GM23338 (cell line): Measurements from ENCODE around the gene KIF18B.

Experiments used
- CREB1 ChIP-seq: fragments of 250-450 bp; sonication (Bioruptor Pico); IDR thresholded peaks from 2 replicates; pipeline ENCODE4 v1.5.0; 2020; ENCODE audit warnings: low read depth, mild to moderate bottlenecking, moderate library complexity
- EZH2 ChIP-seq: fragments of 200-600 bp; sonication (generic); IDR thresholded peaks from one replicate; pipeline ENCODE4 v1.8.0; 2017; ENCODE audit warnings: antibody characterized with exemption, mild to moderate bottlenecking, low read depth; ENCODE audit not compliant: unreplicated experiment
- EZH2phosphoT487 ChIP-seq: fragments of 200-600 bp; sonication (generic); IDR thresholded peaks from one replicate; pipeline ENCODE4 v1.8.1; 2018; ENCODE audit warnings: antibody characterized with exemption; ENCODE audit not compliant: unreplicated experiment
- JUNB ChIP-seq: IDR thresholded peaks from one replicate; pipeline ENCODE4 v1.6.1; 2016; ENCODE audit warnings: antibody characterized with exemption; ENCODE audit not compliant: unreplicated experiment
- NANOG ChIP-seq: IDR thresholded peaks from 2 replicates; pipeline ENCODE4 v1.6.1; 2016; ENCODE audit warnings: antibody characterized with exemption, borderline replicate concordance
- POLR2AphosphoS5 ChIP-seq: IDR thresholded peaks from 2 replicates; pipeline ENCODE4 v1.6.1; 2016; ENCODE audit warnings: antibody characterized with exemption, low read depth
- STAT1 ChIP-seq: IDR thresholded peaks from one replicate; pipeline ENCODE4 v1.6.1; 2016; ENCODE audit warnings: antibody characterized with exemption; ENCODE audit not compliant: unreplicated experiment
- ZNF114 ChIP-seq: fragments of 250-450 bp; sonication (Bioruptor Pico); IDR thresholded peaks from 2 replicates; pipeline ENCODE4 v1.5.0; 2020; ENCODE audit warnings: mild to moderate bottlenecking, moderate library complexity
- ZNF331 ChIP-seq: fragments of 250-450 bp; sonication (Bioruptor Pico); IDR thresholded peaks from 2 replicates; pipeline ENCODE4 v1.5.0; 2020; ENCODE audit warnings: low read depth, mild to moderate bottlenecking, moderate library complexity
- TF ChIP-seq, protein P1 (sequence below), 2 experiments: fragments of 200-600 bp in 1 of 2; sonication (generic) in 1 of 2; conservative IDR thresholded peaks; 2 replicates each; pipeline versions ENCODE4 v1.5.1 to v1.6.1; 2016 to 2017; ENCODE audit warnings: antibody characterized with exemption in 2 of 2, low read depth in 2 of 2, mild to moderate bottlenecking in 2 of 2, moderate library complexity in 1 of 2
- TF ChIP-seq, protein P2 (sequence below): IDR thresholded peaks from one replicate; pipeline ENCODE4 v1.6.1; 2018; ENCODE audit warnings: antibody characterized with exemption; ENCODE audit not compliant: unreplicated experiment
- TF ChIP-seq, protein P3 (sequence below): IDR thresholded peaks from 2 replicates; pipeline ENCODE4 v1.6.1; 2016; ENCODE audit warnings: antibody characterized with exemption
- TF ChIP-seq, protein P4 (sequence below): fragments of 250-450 bp; sonication (Bioruptor Pico); IDR thresholded peaks from 2 replicates; pipeline ENCODE4 v1.5.0; 2020; ENCODE audit warnings: mild to moderate bottlenecking, moderate library complexity

DNA sequence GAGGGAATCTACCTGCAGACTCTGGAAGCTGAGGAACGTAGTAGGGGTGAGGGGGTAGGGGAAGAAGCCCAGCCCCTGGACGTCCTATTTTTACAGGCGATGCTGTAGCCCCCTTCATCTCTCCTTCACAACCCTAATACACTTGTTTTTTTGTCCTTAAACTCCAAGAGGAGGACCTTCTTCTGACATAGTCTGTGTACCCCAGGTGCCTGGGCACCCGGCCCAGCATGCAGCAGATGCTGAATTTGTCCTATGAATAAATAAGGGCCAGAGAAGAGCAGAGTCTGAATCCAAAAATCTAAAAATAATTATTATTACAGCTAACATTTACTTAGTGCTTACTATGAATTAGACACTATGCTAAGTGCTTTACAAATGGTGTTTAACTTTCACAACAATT, 5.1 kb downstream of the KIF18B start:
- TF ChIP-seq EZH2phosphoT487 (no peak), POLR2AphosphoS5 (no peak), CREB1 (CRISPR knock-in tag) (no peak), STAT1 (no peak), EZH2 (no peak), JUNB (no peak), ZNF331 (CRISPR knock-in tag) (no peak), NANOG (no peak), ZNF114 (CRISPR knock-in tag) (no peak)
- TF ChIP-seq, protein P1, sequence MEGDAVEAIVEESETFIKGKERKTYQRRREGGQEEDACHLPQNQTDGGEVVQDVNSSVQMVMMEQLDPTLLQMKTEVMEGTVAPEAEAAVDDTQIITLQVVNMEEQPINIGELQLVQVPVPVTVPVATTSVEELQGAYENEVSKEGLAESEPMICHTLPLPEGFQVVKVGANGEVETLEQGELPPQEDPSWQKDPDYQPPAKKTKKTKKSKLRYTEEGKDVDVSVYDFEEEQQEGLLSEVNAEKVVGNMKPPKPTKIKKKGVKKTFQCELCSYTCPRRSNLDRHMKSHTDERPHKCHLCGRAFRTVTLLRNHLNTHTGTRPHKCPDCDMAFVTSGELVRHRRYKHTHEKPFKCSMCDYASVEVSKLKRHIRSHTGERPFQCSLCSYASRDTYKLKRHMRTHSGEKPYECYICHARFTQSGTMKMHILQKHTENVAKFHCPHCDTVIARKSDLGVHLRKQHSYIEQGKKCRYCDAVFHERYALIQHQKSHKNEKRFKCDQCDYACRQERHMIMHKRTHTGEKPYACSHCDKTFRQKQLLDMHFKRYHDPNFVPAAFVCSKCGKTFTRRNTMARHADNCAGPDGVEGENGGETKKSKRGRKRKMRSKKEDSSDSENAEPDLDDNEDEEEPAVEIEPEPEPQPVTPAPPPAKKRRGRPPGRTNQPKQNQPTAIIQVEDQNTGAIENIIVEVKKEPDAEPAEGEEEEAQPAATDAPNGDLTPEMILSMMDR (conservative IDR thresholded peaks at IDR 0.05; ENCODE audit: low read depth in 2 of 2) = no peak
- TF ChIP-seq, protein P2, sequence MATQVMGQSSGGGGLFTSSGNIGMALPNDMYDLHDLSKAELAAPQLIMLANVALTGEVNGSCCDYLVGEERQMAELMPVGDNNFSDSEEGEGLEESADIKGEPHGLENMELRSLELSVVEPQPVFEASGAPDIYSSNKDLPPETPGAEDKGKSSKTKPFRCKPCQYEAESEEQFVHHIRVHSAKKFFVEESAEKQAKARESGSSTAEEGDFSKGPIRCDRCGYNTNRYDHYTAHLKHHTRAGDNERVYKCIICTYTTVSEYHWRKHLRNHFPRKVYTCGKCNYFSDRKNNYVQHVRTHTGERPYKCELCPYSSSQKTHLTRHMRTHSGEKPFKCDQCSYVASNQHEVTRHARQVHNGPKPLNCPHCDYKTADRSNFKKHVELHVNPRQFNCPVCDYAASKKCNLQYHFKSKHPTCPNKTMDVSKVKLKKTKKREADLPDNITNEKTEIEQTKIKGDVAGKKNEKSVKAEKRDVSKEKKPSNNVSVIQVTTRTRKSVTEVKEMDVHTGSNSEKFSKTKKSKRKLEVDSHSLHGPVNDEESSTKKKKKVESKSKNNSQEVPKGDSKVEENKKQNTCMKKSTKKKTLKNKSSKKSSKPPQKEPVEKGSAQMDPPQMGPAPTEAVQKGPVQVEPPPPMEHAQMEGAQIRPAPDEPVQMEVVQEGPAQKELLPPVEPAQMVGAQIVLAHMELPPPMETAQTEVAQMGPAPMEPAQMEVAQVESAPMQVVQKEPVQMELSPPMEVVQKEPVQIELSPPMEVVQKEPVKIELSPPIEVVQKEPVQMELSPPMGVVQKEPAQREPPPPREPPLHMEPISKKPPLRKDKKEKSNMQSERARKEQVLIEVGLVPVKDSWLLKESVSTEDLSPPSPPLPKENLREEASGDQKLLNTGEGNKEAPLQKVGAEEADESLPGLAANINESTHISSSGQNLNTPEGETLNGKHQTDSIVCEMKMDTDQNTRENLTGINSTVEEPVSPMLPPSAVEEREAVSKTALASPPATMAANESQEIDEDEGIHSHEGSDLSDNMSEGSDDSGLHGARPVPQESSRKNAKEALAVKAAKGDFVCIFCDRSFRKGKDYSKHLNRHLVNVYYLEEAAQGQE = no peak
- TF ChIP-seq, protein P3, sequence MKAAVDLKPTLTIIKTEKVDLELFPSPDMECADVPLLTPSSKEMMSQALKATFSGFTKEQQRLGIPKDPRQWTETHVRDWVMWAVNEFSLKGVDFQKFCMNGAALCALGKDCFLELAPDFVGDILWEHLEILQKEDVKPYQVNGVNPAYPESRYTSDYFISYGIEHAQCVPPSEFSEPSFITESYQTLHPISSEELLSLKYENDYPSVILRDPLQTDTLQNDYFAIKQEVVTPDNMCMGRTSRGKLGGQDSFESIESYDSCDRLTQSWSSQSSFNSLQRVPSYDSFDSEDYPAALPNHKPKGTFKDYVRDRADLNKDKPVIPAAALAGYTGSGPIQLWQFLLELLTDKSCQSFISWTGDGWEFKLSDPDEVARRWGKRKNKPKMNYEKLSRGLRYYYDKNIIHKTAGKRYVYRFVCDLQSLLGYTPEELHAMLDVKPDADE = no peak
- TF ChIP-seq, protein P4, sequence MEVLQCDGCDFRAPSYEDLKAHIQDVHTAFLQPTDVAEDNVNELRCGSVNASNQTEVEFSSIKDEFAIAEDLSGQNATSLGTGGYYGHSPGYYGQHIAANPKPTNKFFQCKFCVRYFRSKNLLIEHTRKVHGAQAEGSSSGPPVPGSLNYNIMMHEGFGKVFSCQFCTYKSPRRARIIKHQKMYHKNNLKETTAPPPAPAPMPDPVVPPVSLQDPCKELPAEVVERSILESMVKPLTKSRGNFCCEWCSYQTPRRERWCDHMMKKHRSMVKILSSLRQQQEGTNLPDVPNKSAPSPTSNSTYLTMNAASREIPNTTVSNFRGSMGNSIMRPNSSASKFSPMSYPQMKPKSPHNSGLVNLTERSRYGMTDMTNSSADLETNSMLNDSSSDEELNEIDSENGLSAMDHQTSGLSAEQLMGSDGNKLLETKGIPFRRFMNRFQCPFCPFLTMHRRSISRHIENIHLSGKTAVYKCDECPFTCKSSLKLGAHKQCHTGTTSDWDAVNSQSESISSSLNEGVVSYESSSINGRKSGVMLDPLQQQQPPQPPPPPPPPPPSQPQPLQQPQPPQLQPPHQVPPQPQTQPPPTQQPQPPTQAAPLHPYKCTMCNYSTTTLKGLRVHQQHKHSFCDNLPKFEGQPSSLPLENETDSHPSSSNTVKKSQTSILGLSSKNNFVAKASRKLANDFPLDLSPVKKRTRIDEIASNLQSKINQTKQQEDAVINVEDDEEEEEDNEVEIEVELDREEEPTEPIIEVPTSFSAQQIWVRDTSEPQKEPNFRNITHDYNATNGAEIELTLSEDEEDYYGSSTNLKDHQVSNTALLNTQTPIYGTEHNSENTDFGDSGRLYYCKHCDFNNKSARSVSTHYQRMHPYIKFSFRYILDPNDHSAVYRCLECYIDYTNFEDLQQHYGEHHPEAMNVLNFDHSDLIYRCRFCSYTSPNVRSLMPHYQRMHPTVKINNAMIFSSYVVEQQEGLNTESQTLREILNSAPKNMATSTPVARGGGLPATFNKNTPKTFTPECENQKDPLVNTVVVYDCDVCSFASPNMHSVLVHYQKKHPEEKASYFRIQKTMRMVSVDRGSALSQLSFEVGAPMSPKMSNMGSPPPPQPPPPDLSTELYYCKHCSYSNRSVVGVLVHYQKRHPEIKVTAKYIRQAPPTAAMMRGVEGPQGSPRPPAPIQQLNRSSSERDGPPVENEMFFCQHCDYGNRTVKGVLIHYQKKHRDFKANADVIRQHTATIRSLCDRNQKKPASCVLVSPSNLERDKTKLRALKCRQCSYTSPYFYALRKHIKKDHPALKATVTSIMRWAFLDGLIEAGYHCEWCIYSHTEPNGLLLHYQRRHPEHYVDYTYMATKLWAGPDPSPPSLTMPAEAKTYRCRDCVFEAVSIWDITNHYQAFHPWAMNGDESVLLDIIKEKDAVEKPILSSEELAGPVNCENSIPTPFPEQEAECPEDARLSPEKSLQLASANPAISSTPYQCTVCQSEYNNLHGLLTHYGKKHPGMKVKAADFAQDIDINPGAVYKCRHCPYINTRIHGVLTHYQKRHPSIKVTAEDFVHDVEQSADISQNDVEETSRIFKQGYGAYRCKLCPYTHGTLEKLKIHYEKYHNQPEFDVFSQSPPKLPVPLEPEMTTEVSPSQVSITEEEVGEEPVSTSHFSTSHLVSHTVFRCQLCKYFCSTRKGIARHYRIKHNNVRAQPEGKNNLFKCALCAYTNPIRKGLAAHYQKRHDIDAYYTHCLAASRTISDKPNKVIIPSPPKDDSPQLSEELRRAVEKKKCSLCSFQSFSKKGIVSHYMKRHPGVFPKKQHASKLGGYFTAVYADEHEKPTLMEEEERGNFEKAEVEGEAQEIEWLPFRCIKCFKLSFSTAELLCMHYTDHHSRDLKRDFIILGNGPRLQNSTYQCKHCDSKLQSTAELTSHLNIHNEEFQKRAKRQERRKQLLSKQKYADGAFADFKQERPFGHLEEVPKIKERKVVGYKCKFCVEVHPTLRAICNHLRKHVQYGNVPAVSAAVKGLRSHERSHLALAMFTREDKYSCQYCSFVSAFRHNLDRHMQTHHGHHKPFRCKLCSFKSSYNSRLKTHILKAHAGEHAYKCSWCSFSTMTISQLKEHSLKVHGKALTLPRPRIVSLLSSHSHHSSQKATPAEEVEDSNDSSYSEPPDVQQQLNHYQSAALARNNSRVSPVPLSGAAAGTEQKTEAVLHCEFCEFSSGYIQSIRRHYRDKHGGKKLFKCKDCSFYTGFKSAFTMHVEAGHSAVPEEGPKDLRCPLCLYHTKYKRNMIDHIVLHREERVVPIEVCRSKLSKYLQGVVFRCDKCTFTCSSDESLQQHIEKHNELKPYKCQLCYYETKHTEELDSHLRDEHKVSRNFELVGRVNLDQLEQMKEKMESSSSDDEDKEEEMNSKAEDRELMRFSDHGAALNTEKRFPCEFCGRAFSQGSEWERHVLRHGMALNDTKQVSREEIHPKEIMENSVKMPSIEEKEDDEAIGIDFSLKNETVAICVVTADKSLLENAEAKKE (CRISPR knock-in tag) = no peak
